ENCODE data around the gene ELL.
"Not testable (repeated sequence)": the region's sequence is repeated elsewhere in the genome, so short reads cannot be mapped to it uniquely, and the experiment has no call there.

Gene ELL

GRCh38 chr19:18418483-18419194 lies 103.2 kb downstream of the ELL start:
- peak in 1 of 2 experiments; percentile 40 for DNase-seq

GRCh38 chr19:18418029-18418482 lies 103.8 kb downstream of the ELL start:
- peak in 1 of 2 experiments; percentile 45 for DNase-seq

- DNase-seq = no peak
Measured at GRCh38 chr19:18417250-18418028, 104.4 kb downstream of the ELL start.

GRCh38 chr19:18416778-18417249 lies 105.1 kb downstream of the ELL start:
- DNase-seq = peak in 1 of 2 experiments; percentile 69

GRCh38 chr19:18415178-18415867 lies 106.5 kb downstream of the ELL start:
- DNase-seq = no peak

- DNase-seq = no peak
Measured at GRCh38 chr19:18414504-18415177, 107.2 kb downstream of the ELL start.

- DNase-seq = no peak
Measured at GRCh38 chr19:18412610-18413239, 109.1 kb downstream of the ELL start.

- DNase-seq = no peak
Measured at GRCh38 chr19:18408053-18408476, 113.8 kb downstream of the ELL start.

- no peak for DNase-seq
Measured at GRCh38 chr19:18406749-18407148, 115.1 kb downstream of the ELL start.

GRCh38 chr19:18405754-18406153 lies 116.1 kb downstream of the ELL start:
- DNase-seq = not testable (repeated sequence)

- DNase-seq = not testable (repeated sequence)
Measured at GRCh38 chr19:18402455-18403248, 119.2 kb downstream of the ELL start.

- DNase-seq = no peak
Measured at GRCh38 chr19:18401580-18402112, 120.2 kb downstream of the ELL start.

GRCh38 chr19:18399008-18399407 lies 122.9 kb downstream of the ELL start:
- no peak for DNase-seq

GRCh38 chr19:18397242-18398202 lies 124.3 kb downstream of the ELL start, which contains the start of gene LRRC25:
LRRC25 (minus strand) TSS chr19:18397622; CDS start chr19:18396963, 659 bp downstream.
- DNase-seq = no peak

GRCh38 chr19:18396471-18397241 lies 125.2 kb downstream of the ELL start:
- DNase-seq = no peak

- no peak for DNase-seq
Measured at GRCh38 chr19:18393836-18394235, 128.0 kb downstream of the ELL start.

GRCh38 chr19:18392926-18393325 lies 128.9 kb downstream of the ELL start:
- DNase-seq = no peak
